PC-3 (cell line): Measurements from ENCODE around the gene COL21A1.

Experiments
- CTCF ChIP-seq: fragments of 300-600 bp; sonication (generic); conservative IDR thresholded peaks from 2 replicates; pipeline ENCODE4 v1.5.1; 2017; ENCODE audit warnings: antibody characterized with exemption, low read depth, mild to moderate bottlenecking, low read length
- EZH2 ChIP-seq: fragments of 300-600 bp; sonication (generic); IDR thresholded peaks from one replicate; pipeline ENCODE4 v1.6.1; 2017; ENCODE audit warnings: antibody characterized with exemption, mild to moderate bottlenecking, low read length; ENCODE audit not compliant: unreplicated experiment
- EZH2phosphoT487 ChIP-seq: fragments of 300-600 bp; sonication (generic); IDR thresholded peaks from 2 replicates; pipeline ENCODE4 v1.6.1; 2018; ENCODE audit warnings: mild to moderate bottlenecking, antibody characterized with exemption, low read length, borderline replicate concordance

- TF ChIP-seq CTCF (no peak), EZH2 (no peak), EZH2phosphoT487 (no peak)
These were observed 219.5 kb downstream of the COL21A1 start for GRCh38 chr6:56027865-56028264.
